Sigmoid colon (tissue), 4 donors: ENCODE results near the gene C17orf107.

Source experiments
- EP300 ChIP-seq, 4 donors: sonication (generic); formaldehyde crosslinking; IDR thresholded peaks; one replicate each; pipeline ENCODE4 v1.6.1; 2017; ENCODE audit warnings: antibody characterized with exemption in 4 of 4
- POLR2AphosphoS5 ChIP-seq, 4 donors: sonication (generic); formaldehyde crosslinking; IDR thresholded peaks; one replicate each; pipeline ENCODE4 v1.6.1; 2017; ENCODE audit warnings: antibody characterized with exemption in 4 of 4
- TF ChIP-seq, protein P1 (sequence below), 4 experiments: fragments of 450-650 bp in 3 of 4; fragments of 200-600 bp in 1 of 4; IDR thresholded peaks; one replicate each; pipeline ENCODE4 v1.5.1; 2016 to 2019; ENCODE audit warnings: antibody characterized with exemption in 4 of 4, mild to moderate bottlenecking in 3 of 4, moderate library complexity in 2 of 4

DNA sequence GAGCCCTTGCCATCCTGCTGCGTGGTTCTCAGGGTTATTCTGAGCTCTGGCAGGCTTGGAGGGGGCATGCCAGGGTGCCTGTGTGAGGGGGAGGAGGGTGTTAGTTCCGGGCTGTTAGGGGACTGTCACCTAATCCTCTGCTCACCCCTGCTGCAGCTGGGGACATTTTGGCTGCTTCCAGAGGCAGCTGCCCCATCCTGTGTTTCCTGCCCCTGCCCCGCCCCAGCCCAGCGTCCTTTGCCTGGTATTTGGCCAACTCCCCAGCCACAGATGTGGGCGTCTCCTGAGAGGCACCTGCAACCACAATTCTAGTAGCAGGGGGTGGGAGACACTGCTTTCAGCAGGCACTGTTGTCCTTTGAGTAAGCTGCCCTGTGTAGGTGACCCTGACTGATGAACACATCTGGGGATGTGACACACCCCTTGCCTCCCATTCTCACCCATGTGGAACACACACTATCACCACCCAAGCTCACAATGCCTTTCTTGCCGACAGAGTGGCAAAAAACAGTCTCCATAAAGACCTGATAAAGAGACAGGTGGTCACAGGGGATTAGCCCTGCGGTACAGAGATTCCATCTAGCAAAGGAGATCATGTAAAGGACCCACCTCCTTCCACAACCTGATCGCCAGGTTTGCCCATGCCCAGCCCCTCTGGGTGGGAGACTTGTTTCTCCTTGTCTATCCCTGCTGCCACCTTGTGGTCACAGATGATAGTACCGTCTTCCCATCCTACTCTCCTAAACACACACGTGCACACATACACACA is 3.9 kb downstream of the C17orf107 start, which contains the start of gene CHRNE:
- TF ChIP-seq, protein P1, sequence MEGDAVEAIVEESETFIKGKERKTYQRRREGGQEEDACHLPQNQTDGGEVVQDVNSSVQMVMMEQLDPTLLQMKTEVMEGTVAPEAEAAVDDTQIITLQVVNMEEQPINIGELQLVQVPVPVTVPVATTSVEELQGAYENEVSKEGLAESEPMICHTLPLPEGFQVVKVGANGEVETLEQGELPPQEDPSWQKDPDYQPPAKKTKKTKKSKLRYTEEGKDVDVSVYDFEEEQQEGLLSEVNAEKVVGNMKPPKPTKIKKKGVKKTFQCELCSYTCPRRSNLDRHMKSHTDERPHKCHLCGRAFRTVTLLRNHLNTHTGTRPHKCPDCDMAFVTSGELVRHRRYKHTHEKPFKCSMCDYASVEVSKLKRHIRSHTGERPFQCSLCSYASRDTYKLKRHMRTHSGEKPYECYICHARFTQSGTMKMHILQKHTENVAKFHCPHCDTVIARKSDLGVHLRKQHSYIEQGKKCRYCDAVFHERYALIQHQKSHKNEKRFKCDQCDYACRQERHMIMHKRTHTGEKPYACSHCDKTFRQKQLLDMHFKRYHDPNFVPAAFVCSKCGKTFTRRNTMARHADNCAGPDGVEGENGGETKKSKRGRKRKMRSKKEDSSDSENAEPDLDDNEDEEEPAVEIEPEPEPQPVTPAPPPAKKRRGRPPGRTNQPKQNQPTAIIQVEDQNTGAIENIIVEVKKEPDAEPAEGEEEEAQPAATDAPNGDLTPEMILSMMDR (IDR thresholded peaks at IDR 0.05): peak; percentile 66 to 81 (median 70)
- TF ChIP-seq EP300 (IDR thresholded peaks at IDR 0.05) (no peak), POLR2AphosphoS5 (IDR thresholded peaks at IDR 0.05) (no peak)
